Measurements from ENCODE around the gene ZFP62. TPM values are rescaled to one million over a fixed set of nuclear protein-coding genes. Genes with fewer than 3 reads are reported as not detected.
"Not testable (repeated sequence)": the region's sequence is repeated elsewhere in the genome, so short reads cannot be mapped to it uniquely, and the experiment has no call there.

Gene ZFP62
- total RNA-seq, 4 donors from 2014 or later: 41.1 to 58.9 (median 47.3) TPM

DNA sequence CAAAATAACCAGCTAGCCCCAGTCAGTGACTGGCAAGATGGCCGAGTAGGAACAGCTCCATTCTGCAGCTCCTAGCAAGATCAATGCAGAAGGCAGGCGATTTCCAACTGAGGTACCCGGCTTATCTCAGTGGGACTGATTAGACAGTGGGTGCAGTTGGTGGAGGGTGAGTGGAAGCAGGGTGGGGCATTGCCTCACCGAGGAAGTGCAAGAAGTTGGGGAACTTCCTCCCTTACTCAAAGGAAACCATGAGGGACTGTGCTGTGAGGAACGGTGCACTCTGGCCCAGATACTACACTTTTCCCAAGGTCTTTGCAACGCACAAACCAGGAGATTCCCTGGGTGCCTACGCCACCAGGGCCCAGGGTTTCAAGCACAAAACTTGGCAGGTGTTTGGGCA is 28.3 kb upstream of the ZFP62 start:
- Histone ChIP-seq H3K4me1 (peaks cover 4 to 9% of the 10 kb centered on the region in 2 donors), H3K36me3 (no peaks in the 10 kb centered on the region), H3K27me3 (no peaks in the 10 kb centered on the region), H3K4me3 (replicated peaks in 1 of 3) (no peak overlapping the region), H3K27ac (no peak overlapping the region), H3K9me3 (no peaks in the 10 kb centered on the region)
- intact Hi-C loops (cut with DNase I): no loop called here
- DNase-seq: no peak
- no peak for TF ChIP-seq POLR2A (IDR thresholded peaks at IDR 0.05)
- TF ChIP-seq, protein P1, sequence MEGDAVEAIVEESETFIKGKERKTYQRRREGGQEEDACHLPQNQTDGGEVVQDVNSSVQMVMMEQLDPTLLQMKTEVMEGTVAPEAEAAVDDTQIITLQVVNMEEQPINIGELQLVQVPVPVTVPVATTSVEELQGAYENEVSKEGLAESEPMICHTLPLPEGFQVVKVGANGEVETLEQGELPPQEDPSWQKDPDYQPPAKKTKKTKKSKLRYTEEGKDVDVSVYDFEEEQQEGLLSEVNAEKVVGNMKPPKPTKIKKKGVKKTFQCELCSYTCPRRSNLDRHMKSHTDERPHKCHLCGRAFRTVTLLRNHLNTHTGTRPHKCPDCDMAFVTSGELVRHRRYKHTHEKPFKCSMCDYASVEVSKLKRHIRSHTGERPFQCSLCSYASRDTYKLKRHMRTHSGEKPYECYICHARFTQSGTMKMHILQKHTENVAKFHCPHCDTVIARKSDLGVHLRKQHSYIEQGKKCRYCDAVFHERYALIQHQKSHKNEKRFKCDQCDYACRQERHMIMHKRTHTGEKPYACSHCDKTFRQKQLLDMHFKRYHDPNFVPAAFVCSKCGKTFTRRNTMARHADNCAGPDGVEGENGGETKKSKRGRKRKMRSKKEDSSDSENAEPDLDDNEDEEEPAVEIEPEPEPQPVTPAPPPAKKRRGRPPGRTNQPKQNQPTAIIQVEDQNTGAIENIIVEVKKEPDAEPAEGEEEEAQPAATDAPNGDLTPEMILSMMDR (IDR thresholded peaks at IDR 0.05): no peak
- WGBS, 2 donors: 76 to 85% methylated on average over 7 of the region's 7 CpGs

DNA sequence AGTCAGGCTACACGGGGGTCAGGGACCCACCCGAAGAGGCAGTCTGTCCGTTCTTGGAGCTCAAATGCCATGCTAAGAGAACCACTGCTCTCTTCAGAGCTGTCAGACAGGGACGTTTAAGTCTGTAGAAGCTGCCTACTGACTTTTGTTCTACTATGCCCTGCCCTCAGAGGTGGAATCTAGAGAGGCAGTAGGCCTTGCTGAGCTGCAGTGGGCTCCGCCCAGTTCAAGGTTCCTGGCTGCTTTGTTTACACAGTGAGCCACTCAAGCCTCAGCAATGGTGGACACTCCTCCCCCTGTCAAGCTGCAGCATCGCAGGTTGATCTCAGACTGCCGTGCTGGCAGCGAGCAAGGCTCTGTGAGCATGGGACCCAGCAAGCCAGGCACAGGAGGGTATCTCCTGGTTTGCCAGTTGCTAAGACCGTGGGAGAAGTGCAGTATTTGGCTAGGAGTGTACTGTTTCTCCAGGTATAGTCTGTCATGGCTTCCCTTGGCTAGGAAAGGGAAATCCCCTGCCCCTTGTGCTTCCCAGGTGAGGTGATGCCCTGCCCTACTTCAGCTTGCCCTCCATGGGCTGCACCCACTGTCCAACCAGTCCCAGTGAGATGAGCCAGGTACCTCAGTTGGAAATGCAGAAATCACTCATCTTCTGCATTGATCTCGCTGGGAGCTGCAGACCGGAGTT is 24.9 kb upstream of the ZFP62 start:
- H3K9me3 ChIP-seq; H3K4me3 ChIP-seq (replicated peaks in 1 of 3); intact Hi-C loops (cut with DNase I); H3K4me1 ChIP-seq; H3K36me3 ChIP-seq; H3K27me3 ChIP-seq: not testable (repeated sequence)
- DNase-seq: peak; percentile 85 to 87
- peak overlapping the region in 1 of 3 donors; percentile 56 for H3K27ac ChIP-seq
- WGBS, 2 donors: 48 to 63% methylated on average over 6 to 7 of the region's 11 CpGs

DNA sequence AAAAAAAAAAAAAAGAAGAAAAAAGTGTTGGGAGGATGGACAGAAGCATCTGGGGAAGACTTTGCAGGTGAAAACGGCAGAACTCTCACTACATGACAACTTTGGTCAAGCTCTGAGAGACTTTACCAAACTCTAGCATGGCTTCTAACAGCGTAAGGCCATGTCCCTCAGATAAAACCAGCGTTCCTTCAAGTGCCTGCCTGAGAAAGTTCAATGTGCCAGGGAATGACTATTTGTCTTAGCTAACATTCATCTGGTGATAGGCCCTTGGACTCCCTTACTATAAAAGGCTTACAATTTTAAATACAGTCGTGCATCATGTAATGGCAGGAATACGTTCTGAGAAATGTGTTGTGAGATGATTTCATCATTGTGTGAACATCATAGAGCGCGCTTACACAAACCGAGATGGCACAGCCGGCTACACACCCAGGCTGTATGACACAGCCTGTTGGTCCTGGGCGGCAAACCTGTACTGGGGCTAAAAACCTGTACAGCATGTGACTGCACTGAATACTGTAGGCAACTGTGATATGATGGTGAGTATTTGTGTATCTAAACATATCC is 14.9 kb upstream of the ZFP62 start:
- intact Hi-C loops (cut with DNase I): no loop called here
- Histone ChIP-seq H3K27me3 (no peaks in the 10 kb centered on the region), H3K36me3 (no peaks in the 10 kb centered on the region), H3K27ac (no peak overlapping the region), H3K9me3 (no peaks in the 10 kb centered on the region), H3K4me3 (replicated peaks in 1 of 3) (no peak overlapping the region), H3K4me1 (no peaks in the 10 kb centered on the region)
- no peak for DNase-seq
- 73 to 89% methylated on average over 10 of the region's 10 CpGs for WGBS, 2 donors
- TF ChIP-seq POLR2A (IDR thresholded peaks at IDR 0.05): no peak
- TF ChIP-seq, protein P1 (IDR thresholded peaks at IDR 0.05): no peak

DNA sequence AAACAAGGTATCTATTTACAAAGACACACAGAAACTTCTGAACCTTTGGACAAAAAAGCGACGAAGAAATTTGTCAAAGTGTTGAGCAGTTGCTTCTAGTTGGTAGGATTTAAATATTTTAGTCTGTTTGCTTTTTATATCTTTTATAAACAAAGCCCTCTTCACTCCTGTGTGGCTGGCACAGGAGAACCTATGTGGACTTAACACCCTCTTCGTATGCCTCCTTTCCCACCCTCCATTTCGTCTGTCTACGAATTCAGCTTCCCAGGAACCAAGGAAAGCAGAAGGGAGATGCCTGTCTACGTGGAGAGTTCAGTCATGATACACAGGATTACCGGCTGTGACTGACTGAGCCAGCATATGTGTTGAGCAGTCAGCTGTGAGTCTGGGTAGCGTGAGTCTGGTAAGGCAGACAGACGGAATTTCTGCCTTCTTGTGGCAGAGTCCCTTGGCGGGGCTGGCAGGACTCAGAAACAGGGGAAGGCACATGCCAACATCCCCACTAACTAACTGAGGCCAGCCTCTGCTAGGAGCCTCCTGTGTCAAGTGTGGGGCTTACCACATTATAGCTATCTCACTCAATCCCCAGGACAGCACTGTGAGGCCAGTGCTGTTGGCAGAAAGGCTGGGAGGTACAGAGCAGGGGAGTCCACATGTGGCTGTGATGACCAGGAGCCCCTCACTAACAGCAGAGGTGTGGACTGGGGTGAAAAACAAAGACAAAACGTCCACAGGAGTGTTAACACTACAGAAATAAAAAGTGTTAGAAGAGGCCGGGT is 13.9 kb upstream of the ZFP62 start:
- Histone ChIP-seq H3K4me3 (replicated peaks in 1 of 3) (no peak overlapping the region), H3K27me3 (no peaks in the 10 kb centered on the region), H3K9me3 (no peaks in the 10 kb centered on the region), H3K4me1 (peaks cover 0 to 5% of the 10 kb centered on the region in 2 donors), H3K36me3 (no peaks in the 10 kb centered on the region), H3K27ac (no peak overlapping the region)
- no peak for DNase-seq
- WGBS, 2 donors: 84 to 85% methylated on average over 11 to 12 of the region's 12 CpGs
- no peak for TF ChIP-seq POLR2A (IDR thresholded peaks at IDR 0.05)
- TF ChIP-seq, protein P1 (IDR thresholded peaks at IDR 0.05): no peak
- intact Hi-C loops (cut with DNase I): no loop called here

DNA sequence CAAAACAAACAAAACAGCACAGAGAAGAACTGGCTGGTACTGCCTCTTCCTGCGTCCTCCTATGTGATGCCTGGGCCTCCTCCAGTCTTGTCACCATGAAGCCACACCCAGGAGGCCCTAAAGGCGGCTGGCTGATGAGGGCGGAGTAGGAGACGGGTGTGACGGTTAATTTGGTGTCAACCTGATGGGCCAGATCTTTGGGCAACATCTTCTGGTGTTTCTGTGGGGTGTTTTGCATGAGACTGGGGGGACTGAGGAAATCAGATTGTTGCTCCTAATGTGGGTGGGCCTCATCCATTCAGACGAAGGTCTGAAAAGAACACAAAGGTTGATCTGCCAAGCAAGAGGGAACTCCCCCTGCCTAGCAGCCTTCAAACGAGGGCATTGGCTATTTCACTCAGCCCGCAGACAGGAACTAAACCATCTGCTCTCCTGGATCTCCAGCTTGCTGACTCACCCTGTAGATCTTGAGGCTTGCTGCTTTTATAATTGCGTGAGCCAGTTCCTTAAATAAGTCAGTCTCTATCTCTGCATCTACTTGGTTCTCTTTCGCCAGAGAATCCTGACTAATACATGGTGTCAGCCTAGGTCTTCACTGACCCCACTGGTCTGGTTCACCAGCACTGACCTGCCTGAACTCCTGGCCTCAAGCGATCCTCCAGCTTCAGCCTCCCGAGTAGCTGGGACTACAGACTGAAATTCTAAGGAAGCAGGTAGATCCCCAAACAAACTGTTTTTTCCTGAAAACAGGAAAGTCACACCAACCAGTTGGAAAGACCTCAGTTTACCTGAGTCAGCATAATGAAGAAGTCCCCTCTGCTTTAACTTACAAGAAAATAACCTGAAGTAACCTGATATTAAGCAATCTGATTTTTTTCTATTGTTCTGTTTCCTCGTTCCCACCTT is 12.8 kb upstream of the ZFP62 start:
- 80 to 81% methylated on average over 13 of the region's 13 CpGs for WGBS, 2 donors
- peak; percentile 8 to 15 for DNase-seq

More for the DNA sequence above, 12.8 kb upstream of the ZFP62 start:
- intact Hi-C loops (cut with DNase I): no loop called here
- no peak overlapping the region for H3K4me3 ChIP-seq (replicated peaks in 1 of 3)
- no peaks in the 10 kb centered on the region for H3K36me3 ChIP-seq
- H3K27ac ChIP-seq: no peak overlapping the region
- no peaks in the 10 kb centered on the region for H3K27me3 ChIP-seq
- peaks cover 0 to 15% of the 10 kb centered on the region in 2 donors for H3K4me1 ChIP-seq
- TF ChIP-seq POLR2A (IDR thresholded peaks at IDR 0.05): no peak
- TF ChIP-seq, protein P1 (IDR thresholded peaks at IDR 0.05): no peak
- H3K9me3 ChIP-seq: no peaks in the 10 kb centered on the region

All from thyroid gland (tissue), 4 donors.